ENCODE measurements around the gene ZNF80.
A peak's percentile ranks its signal among the peaks of the same experiment; 100 is the strongest.
"Not testable (repeated sequence)": the region's sequence is repeated elsewhere in the genome, so short reads cannot be mapped to it uniquely, and the experiment has no call there.

ZNF80 gene

DNA sequence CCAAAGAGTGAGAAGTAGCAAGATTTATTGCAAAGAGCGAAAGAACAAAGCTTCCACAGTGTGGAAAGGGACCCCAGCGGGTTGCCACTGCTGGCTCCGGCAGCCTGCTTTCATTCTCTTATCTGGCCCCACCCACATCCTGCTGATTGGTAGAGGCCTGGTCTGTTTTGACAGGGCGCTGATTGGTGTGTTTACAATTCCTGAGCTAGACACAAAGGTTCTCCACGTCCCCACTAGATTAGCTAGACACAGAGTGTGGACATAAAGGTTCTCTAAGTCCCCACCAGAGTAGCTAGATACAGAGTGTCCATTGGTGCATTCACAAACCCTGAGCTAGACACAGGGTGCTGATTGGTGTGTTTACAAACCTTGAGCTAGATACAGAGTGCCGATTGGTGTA is at the start of gene ZNF80:
Gene ZNF80, minus strand, starts transcription at position 101 of the 400 bp plus-strand sequence. CDS start 504 bp downstream, outside the sequence.
- not testable (repeated sequence) for DNase-seq

DNA sequence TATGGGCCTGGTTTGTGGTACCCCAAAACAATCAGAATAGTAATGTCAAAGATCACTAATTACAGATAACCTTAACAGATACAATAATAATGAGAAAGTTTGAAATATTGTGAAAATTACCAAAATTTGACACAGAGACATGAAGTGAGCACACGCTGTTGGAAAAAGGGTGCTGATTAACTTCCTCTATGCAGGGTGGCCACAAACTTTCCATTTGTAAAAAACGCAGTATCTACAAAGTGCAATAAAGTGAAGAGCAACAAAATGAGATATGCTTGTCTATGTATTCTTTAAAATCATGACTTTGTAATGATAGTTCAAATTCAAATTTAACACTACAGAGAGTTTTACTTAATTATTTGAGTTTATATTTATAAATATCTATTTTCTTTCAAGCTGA is 48.9 kb upstream of the ZNF80 start:
- DNase-seq, result no peak

DNA sequence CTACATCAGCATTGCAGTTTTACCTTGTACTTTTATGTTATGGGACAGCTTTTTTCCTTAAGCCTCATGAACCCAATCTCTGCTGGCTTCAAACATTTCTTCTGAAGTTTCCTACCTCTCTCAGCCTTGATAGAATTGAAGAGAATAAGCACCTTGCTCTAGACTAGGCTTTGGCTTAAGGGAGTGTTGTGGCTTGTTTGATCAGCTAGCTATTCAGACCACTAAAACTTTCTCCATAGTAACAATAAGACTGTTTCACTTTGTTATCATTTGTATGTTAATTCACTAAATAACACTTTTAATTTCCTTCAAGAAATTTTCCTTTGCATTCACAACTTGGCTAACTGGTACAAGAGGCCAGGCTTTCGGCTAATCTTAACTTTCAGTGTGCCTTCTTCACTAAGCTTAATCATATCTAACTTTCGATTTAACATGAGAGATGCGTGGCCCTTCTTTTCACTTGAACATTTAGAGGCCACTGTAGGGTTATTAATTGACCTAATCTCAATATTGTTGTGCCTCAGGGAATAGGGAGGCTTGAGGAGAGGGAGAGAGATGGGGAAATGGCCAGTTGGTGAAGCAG is 48.4 kb upstream of the ZNF80 start:
- no peak for DNase-seq

DNA sequence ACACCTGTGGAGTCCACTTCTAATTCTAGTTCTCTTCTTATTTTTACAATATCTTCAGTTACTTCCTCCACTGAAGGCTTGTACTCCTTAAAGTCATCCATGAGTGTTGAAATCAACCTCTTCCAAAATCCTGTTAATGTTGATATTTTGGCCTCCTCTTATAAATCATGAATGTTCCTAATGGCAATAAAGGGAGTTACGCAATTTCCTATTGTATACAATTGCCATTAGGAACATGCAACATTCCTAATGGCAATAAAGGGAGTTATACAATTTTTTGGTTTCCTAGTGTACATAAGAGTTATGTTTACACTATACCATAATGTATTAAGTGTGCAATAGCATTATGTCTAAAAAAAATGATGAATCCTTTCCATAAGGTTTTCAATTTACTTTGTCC is 47.3 kb upstream of the ZNF80 start:
- DNase-seq, result no peak

DNA sequence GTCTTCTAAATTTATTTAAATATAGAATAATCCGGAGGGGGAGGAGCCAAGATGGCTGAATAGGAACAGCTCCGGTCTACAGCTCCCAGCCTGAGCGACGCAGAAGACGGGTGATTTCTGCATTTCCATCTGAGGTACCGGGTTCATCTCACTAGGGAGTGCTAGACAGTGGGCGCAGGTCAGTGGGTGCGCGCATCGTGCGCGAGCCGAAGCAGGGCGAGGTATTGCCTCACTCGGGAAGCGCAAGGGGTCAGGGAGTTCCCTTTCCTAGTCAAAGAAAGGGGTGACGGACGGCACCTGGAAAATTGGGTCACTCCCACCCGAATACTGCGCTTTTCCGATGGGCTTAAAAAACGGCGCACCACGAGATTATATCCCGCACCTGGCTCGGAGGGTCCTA is 39.5 kb upstream of the ZNF80 start:
- DNase-seq, result not testable (repeated sequence)

DNA sequence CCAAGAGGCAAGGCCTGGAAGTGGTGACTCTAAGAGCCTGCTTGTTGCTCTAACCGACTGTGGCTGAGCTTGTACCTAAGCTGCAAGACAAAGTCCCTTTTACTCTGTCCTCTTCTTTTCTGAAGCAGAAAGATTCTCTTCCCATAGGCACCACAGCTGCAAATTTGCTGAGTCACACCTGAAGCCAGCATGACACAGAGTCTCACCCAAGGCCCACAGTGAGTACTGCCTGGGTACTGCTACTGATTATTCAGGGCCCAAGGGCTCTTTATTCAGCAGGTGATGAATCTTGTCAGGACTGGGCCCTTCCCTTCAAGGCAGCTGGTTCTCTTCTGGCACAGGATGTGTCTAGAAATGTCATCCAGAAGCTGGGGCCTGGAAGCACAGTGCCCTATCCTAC is 37.6 kb upstream of the ZNF80 start:
- DNase-seq, result no peak

DNA sequence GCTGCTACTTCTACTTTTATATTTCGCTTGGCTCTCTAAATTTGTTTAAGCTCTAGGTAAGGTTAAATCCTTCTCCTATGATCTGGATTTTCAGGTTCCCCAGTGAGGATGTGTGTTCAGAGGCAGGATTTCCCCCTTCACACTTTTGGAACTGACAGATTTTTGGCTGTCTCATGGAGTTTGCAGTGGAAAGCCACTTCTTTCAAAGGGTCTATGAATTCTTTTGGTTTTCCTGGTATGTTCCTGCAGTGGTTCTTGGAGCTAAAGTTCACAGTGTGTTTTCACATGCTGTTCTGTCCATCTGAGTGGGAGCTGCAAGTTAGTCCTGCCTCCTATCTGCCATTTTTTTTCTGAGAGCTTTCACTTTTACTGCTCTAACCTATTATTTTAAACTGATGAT is 34.9 kb upstream of the ZNF80 start:
- no peak for DNase-seq

DNA sequence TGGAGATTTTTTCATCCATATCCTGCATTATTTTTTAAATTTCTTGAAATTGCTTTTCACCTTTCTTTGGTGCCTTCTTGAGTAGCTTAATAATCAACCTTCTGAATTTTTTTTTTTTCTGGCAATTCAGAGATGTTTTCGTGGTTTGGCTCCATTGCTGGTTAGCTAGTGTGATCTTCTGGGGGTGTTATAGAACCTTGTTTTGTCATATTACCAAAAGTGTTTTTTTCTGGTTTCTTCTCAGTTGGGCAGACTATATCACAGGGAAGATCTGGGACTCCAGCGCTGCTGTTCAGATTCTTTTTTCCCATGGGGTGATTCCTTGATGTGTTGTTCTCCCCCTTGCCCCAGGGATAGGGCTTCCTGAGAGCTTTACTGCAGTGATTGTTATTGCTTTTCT is 32.6 kb upstream of the ZNF80 start:
- DNase-seq, result no peak

DNA sequence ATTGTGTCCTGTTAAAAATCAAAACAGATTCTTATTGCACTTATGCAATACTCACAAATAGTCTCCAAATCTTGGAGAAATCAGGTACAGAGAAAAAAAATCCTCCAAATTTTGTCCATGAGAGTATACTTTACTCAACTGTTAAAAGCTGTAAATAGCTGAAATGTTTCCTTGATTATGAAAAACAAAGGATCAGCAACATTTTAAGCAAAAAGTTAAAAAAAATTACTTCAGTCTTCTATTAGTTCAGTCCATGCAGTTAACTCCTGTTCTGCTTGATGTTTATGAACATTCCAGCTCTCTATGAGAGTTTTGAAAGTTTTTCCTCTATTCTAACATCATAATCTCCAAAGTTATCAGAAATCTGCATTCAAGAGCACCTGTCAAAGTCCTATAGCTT is 22.8 kb upstream of the ZNF80 start:
- DNase-seq, result no peak

DNA sequence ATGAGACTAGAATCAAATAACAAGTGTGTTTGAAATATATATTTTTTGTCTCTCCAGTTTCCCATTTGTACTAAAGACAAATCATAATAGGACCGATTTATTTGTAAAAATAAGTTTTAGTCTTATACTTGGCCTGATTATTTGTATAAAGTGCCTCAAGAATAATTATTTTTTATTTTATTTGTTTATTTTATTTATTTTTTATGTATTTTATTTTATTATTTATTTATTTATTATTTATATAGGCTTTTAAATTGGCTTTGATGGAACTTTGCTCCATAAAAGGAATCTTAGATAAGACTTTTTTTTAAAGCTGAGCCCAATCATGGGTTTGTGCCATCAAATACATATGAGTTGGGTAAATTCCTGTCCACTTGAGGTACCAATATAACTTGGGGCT is 22.2 kb upstream of the ZNF80 start:
- no peak for DNase-seq

DNA sequence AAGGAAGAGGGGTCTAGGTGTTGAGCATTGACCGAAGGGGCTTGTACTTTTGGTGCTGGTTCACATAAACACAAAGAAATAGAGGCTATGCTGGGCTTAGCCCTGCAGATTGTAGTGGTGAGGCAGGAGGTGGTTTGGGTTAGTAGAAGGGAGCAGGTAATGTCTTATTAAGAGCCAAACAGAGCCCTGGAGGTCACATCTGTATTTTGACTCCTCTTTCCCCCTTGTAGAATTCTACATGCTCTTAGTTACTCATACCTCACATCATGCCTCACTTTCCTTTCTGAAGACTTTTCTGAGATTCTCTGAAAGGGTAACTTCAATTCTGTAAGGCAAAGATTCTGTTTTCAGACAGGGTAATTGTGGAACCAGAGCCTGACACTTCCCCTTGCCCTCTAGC is 16.1 kb upstream of the ZNF80 start:
- no peak for DNase-seq

DNA sequence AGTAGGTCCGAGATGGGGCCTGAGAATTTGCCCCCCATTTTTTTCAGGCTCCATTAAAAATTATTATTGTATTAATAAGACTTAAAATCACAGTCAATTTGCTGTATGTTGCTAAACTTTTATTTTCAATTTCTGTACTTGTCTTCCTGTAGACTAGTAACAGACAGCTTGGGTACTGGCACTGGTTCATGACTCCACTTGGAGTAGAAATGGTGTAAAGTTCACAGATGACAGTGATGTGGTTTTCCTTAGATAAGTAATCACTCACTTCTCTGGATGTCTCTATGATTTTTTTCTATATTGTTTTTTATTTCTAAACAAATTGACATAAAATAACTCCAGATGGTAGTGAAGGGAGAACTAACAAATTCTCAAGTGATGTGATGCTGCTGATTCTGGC is 15.6 kb upstream of the ZNF80 start:
- DNase-seq, result no peak

DNA sequence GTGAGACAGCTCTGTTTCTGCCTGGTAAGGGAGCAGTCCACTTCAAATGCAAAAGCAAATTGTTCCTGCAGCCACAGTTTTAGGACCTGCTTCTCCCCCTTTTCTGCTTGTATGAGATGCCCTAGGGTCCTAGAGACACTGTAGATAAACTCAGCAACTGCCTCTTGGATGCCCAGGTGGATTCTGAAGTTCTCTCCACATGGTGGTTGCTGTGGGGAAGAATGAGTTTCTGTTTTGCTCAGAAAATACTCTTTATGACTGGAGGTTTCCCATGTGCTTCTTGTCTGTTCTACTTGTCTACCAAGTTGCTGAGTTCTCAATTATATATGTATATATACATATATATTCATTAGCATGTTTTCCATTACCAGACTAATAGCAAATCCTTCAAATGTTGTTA is 5.6 kb upstream of the ZNF80 start:
- no peak for DNase-seq

DNA sequence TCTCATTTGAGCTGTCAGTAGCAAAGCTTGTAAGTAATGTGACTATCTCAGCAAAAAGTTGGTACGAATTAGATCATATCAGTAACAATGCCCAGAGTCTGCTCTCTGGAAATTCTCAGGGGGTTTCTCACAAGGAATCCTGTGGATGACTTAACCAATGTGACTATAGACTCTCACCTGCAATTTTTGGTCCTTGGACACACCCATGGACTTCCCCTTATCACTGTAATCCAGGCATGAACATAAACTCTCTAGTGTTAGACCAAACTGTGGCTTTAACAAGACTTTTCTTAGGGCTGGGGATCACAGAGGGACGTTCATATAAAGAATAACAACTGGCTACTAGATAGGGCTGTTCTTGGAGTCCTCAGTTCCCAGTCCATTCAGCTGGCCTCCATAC is 3.9 kb upstream of the ZNF80 start:
- DNase-seq, result no peak

DNA sequence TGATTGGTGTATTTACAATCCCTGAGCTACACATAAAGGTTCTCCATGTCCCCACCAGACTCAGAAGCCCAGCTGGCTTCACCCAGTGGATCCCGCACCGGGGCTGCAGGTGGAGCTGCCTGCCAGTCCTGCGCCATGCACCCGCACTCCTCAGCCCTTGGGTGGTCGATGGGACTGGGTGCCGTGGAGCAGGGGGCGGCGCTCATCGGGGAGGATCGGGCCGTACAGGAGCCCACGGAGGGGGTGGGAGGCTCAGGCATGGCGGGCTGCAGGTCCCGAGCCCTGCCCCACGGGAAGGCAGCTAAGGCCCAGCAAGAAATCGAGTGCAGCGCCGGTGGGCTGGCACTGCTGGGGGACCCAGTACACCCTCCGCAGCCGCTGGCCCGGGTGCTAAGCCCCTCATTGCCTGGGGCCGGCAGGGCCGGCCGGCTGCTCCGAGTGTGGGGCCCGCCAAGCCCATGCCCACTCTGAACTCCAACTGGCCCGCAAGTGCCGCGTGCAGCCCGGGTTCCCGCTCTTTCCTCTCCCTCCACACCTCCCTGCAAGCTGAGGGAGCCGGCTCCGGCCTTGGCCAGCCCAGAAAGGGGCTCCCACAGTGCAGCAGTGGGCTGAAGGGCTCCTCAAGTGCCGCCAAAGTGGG is 888 bp upstream of the ZNF80 start:
- DNase-seq, result not testable (repeated sequence)

DNA sequence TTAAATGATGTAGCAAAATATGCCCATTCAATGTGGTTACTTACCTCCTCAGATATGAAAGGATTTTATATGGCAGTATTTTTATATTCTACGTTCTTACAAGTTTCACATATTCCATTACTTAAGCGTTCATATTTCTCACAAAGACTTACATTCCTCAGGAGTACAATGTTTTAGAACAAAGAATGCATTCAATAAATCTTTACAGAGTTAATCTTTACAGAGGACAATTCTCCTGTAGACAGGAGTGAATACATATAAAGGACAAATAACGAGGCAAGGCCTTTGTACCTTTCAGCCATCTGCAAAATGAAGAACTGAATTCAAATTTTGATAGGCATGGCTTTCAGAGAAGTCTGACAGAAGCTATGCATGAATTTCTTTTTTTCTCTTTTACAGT is 1.9 kb downstream of the ZNF80 start:
- no peak for DNase-seq

DNA sequence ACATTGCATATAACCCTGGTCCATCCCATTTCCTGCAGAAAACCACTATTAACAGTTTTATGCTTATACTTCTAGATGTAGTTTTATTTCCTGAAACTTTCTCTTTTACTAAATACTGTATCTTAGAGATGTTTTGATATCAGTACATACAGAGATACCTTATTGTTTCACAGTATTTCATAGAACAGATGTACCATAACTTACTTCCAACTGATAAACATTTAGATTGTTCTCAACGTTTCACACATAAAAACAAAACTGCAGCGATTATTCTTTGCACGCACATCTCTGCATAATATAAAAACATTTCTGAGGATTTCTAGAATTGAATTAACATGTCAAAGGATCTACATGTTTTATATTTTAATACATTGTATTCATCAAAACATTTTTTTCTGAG is 2.6 kb downstream of the ZNF80 start:
- no peak for DNase-seq

DNA sequence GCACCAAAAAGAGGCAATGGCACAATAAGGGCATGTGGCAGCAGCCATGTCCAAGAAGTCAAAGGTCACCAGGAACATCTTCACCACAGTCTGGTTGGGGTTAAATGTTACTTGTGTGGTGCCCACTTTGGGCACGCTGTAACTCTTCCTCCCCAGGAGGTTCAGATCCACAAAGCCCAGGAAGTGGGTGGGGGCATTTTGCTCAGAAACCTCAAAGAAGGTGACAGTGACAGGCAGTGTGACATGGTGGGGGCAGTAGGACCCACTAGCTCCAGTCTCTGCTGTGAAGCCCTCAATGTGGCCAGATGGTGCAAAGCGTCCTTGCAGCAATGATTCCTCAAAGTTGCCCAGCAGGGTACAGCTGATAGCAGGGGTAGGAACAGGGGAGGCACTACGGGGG is 5.8 kb downstream of the ZNF80 start:
- peak; percentile 51 for DNase-seq

DNA sequence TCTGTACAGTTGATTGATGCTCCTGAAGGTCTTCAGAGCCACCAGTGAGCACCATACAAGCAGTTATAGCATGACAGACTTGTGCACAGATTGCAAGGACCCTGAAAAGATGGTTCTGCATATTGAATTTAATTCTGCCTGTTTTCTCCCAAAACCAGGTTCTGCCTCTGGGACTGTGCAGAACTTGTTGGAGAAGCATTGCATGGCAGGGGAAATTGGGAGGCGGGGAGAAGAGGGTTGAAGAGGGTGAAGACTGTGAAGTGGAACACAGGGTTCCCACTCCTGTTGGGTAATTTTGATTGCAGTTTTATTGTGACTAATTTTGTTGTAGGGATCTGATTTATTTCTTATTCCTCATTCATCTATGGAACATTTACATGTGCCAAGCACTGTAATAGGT is 10.3 kb downstream of the ZNF80 start:
- DNase-seq, result no peak

DNA sequence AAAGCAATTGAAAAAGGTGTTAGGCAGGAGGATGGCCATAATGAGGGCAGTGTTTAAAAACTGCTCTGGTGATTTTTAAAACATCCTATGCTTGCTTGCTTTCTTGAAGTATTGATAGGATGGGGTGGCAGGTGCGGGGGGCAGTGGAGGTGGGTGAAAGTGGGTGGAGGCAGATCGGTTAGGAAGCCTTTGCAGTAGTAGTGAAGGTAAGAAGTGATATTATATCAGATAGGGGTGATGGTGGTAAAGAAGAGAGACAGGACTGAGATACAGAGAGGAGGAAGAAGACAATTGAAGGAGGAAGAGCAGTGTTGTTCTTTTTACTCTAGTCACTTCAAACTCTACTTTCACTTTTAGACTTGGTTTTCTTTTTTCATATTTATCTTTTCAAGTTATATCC is 11.1 kb downstream of the ZNF80 start:
- no peak for DNase-seq

DNA sequence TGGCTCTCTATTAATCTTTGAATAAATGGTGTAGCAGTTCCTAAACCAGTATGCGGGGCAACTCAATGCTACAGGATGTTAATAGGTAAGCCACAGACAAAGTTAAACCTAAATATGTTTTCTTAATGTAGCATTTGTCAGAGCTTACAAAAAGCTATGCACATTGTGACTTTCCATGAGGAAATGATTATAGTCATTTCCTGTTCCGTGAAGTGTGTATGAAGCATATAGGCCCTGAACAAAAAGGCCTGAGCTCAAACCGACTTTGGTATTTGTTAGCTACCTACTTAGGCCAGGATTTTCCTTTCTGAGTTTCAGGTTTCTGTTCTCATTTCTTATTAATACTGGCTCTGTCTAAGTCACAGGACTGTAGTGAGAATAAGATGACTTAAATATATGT is 14.2 kb downstream of the ZNF80 start:
- DNase-seq, result no peak

DNA sequence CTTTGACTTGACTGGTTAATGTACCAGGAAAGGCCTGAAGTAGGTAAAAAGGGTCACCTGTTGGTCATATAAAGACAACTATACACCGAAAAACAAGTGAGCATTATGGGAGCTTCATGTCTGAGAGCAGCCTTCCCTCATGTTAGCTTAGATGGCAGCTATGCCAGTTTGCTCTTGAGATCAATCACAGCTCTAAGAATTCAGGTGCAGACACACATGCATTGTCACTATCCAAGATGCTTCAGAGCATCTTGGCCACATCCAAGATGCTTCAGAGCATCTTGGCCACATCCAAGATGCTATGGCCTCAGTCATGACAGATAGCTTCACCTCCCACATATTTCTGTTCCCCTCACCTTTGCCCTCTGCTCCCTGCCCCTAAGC is 15.5 kb downstream of the ZNF80 start:
- no peak for DNase-seq

DNA sequence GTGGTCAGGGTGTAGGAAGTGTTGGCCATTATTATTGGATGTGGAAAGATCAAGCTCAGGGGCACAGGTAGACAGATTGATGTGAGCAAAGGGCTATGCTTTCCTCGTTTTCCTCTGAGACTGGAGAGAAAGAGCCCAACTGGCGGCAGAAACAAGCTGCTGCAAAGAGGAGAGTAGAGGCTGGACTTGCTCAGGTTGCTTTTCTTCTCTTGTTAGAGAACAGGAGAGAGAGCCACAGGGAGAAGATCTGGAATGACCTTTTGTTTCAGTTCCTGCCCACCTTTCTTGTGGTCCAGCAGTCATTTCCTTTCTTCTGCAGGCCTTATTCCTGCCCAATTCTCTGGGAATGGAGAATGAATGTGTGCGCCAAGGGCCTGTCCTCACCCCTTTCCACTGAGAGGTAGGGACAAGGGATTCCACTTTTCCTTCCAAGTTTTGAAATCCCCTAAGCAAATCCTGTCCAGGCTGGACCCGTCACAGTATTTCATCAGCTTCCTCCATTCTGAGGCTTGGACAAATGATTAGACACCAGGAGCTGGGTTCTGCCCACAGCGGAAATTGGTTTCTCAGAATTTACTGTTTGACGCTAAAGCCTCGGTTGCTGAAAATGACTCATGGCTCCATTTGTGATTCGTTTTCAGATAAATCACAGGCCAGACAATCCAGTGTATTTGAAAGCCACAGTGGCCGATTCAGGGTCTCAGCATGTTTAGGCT is 16.1 kb downstream of the ZNF80 start:
- peak; percentile 59 for DNase-seq

DNA sequence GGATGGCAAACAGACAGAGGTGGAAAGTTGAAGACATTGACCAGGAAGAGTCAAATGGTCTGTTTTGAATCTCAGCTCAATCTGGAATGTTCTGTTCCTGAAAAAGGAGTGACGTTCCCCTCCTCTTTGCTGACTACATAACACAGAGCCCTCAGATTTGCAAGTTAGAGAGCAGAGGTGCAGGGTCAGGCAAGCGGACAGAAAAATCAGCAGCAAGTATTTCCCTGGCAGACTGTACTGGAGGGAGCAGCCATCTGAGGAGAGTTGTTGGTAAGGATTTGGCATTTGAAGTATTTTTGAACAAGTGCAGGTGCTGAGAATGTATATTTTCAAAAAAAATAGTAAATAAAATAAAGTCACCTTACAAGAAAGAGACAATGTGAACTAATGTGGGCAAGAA is 17.6 kb downstream of the ZNF80 start:
- DNase-seq, result no peak

All from CD4-positive, alpha-beta T cell treated with Interleukin-15 for 1 hour (primary cell).